SJSA1 (cell line): Measurements from ENCODE around the gene C16orf92. TPM values are rescaled to one million over a fixed set of nuclear protein-coding genes. Genes with fewer than 3 reads are reported as not detected.
A peak's percentile ranks its signal among the peaks of the same experiment; 100 is the strongest.
"Not testable (repeated sequence)": the region's sequence is repeated elsewhere in the genome, so short reads cannot be mapped to it uniquely, and the experiment has no call there.

Source experiments
- DNase-seq, 2 experiments: peaks; one replicate each; pipeline ENCODE4 v3.0.0-alpha.2; 2015 to 2020; ENCODE audit warnings: low spot score in 2 of 2, low read depth in 1 of 2
- H3K27ac ChIP-seq: fragments of 250-450 bp; sonication (Bioruptor Pico); 2 replicates; pipeline ENCODE4 v1.5.1; 2020; ENCODE audit warnings: mild to moderate bottlenecking, moderate library complexity
- H3K27me3 ChIP-seq: fragments of 250-450 bp; sonication (Bioruptor Pico); replicated peaks from 2 replicates; pipeline ENCODE4 v1.5.1; 2020; ENCODE audit warnings: mild to moderate bottlenecking, moderate library complexity
- H3K36me3 ChIP-seq: fragments of 250-450 bp; sonication (Bioruptor Pico); 2 replicates; pipeline ENCODE4 v1.5.1; 2020; ENCODE audit warnings: mild to moderate bottlenecking
- H3K4me1 ChIP-seq: fragments of 250-450 bp; sonication (Bioruptor Pico); replicated peaks from 2 replicates; pipeline ENCODE4 v1.6.1; 2021; ENCODE audit warnings: mild to moderate bottlenecking
- H3K4me3 ChIP-seq: fragments of 250-450 bp; sonication (Bioruptor Pico); 2 replicates; pipeline ENCODE4 v1.5.1; 2020; ENCODE audit warnings: mild to moderate bottlenecking
- H3K9me3 ChIP-seq: fragments of 250-450 bp; sonication (Bioruptor Pico); replicated peaks from 2 replicates; pipeline ENCODE4 v1.5.1; 2020; ENCODE audit warnings: mild to moderate bottlenecking
- total RNA-seq: library from RNA; depleted of rRNA; stranded (reverse); fragments of >200 nt; shearing (Covaris generic); gene quantifications from 2 replicates; pipeline ENCODE4 v1.2.3, GENCODE V29; 2014

The C16orf92 gene
- total RNA-seq, 1 experiment from 2014 or later, result not detected

GRCh38 chr16:30032083-30032819, 9.3 kb downstream of the C16orf92 start:
- Histone ChIP-seq H3K27me3 (peaks cover 28% of the 10 kb centered on the region), H3K9me3 (no peaks in the 10 kb centered on the region), H3K4me1 (no peaks in the 10 kb centered on the region), H3K36me3 (no peaks in the 10 kb centered on the region), H3K4me3 (no peak overlapping the region), H3K27ac (no peak overlapping the region)
- DNase-seq, result peak in 1 of 2 experiments; percentile 64

- Histone ChIP-seq H3K4me1 (no peaks in the 10 kb centered on the region), H3K36me3 (no peaks in the 10 kb centered on the region), H3K9me3 (no peaks in the 10 kb centered on the region), H3K27ac (no peak overlapping the region), H3K4me3 (no peak overlapping the region), H3K27me3 (peaks cover 26% of the 10 kb centered on the region)
- DNase-seq, result no peak
Observed at GRCh38 chr16:30033270-30033669, 10.3 kb downstream of the C16orf92 start.

- no peak overlapping the region for H3K4me3 ChIP-seq
- DNase-seq, result no peak
- no peak overlapping the region for H3K27ac ChIP-seq
- H3K36me3 ChIP-seq, result no peaks in the 10 kb centered on the region
- no peaks in the 10 kb centered on the region for H3K4me1 ChIP-seq
- H3K27me3 ChIP-seq, result no peaks in the 10 kb centered on the region
- H3K9me3 ChIP-seq, result no peaks in the 10 kb centered on the region
Observed at GRCh38 chr16:30040221-30040620, 17.2 kb downstream of the C16orf92 start.

- not testable (repeated sequence) for H3K4me3 ChIP-seq, H3K9me3 ChIP-seq, H3K27me3 ChIP-seq, H3K4me1 ChIP-seq, H3K27ac ChIP-seq, DNase-seq, H3K36me3 ChIP-seq
Observed at GRCh38 chr16:30040690-30041089, 17.7 kb downstream of the C16orf92 start.

GRCh38 chr16:30041841-30042240, 18.8 kb downstream of the C16orf92 start:
- no peak overlapping the region for H3K27ac ChIP-seq
- H3K27me3 ChIP-seq, result no peaks in the 10 kb centered on the region
- H3K4me3 ChIP-seq, result no peak overlapping the region
- no peaks in the 10 kb centered on the region for H3K4me1 ChIP-seq
- H3K36me3 ChIP-seq, result no peaks in the 10 kb centered on the region
- DNase-seq, result peak in 1 of 2 experiments; percentile 14
- H3K9me3 ChIP-seq, result no peaks in the 10 kb centered on the region

- Histone ChIP-seq H3K4me3 (no peak overlapping the region), H3K27me3 (no peaks in the 10 kb centered on the region), H3K9me3 (no peaks in the 10 kb centered on the region), H3K27ac (no peak overlapping the region), H3K36me3 (no peaks in the 10 kb centered on the region), H3K4me1 (0 out of 2 replicates have a peak, but pooled peaks cover 2% of the 10 kb centered on the region)
- DNase-seq, result no peak
Observed at GRCh38 chr16:30046178-30046577, 23.2 kb downstream of the C16orf92 start.

- DNase-seq, result no peak
Observed at GRCh38 chr16:30046588-30046987, 23.6 kb downstream of the C16orf92 start.

GRCh38 chr16:30049871-30050270, 26.9 kb downstream of the C16orf92 start:
- Histone ChIP-seq H3K9me3 (no peaks in the 10 kb centered on the region), H3K27ac (no peak overlapping the region), H3K4me3 (no peak overlapping the region), H3K4me1 (peaks cover 23% of the 10 kb centered on the region), H3K27me3 (no peaks in the 10 kb centered on the region), H3K36me3 (peaks cover 4% of the 10 kb centered on the region; the same call in 1 of the 2 replicates)
- no peak for DNase-seq

More at GRCh38 chr16:30046588-30046987, 23.6 kb downstream of the C16orf92 start:
- no peaks in the 10 kb centered on the region for H3K27me3 ChIP-seq
- peaks cover 4% of the 10 kb centered on the region for H3K4me1 ChIP-seq
- H3K36me3 ChIP-seq, result no peaks in the 10 kb centered on the region
- no peak overlapping the region for H3K4me3 ChIP-seq
- no peaks in the 10 kb centered on the region for H3K9me3 ChIP-seq
- H3K27ac ChIP-seq, result no peak overlapping the region

- Histone ChIP-seq H3K27me3 (no peaks in the 10 kb centered on the region), H3K4me1 (peaks cover 23% of the 10 kb centered on the region), H3K4me3 (no peak overlapping the region), H3K36me3 (peaks cover 16% of the 10 kb centered on the region), H3K9me3 (no peaks in the 10 kb centered on the region), H3K27ac (peak overlapping the region; percentile 87)
- peak; percentile 61 to 73 for DNase-seq
Observed at GRCh38 chr16:30051518-30051917, 28.5 kb downstream of the C16orf92 start.

GRCh38 chr16:30052671-30053372, 29.8 kb downstream of the C16orf92 start:
- H3K27me3 ChIP-seq, result no peaks in the 10 kb centered on the region
- H3K4me3 ChIP-seq, result peak overlapping the region; percentile 58
- DNase-seq, result peak; percentile 95 to 97
- no peaks in the 10 kb centered on the region for H3K9me3 ChIP-seq
- H3K36me3 ChIP-seq, result peaks cover 25% of the 10 kb centered on the region
- H3K27ac ChIP-seq, result peak overlapping the region; percentile 87
- peaks cover 23% of the 10 kb centered on the region for H3K4me1 ChIP-seq

- H3K4me3 ChIP-seq, result peak overlapping the region; percentile 58
- peaks cover 25% of the 10 kb centered on the region for H3K36me3 ChIP-seq
- no peaks in the 10 kb centered on the region for H3K9me3 ChIP-seq
- H3K27me3 ChIP-seq, result no peaks in the 10 kb centered on the region
- DNase-seq, result peak; percentile 67 to 72
- peak overlapping the region; percentile 87 for H3K27ac ChIP-seq
- H3K4me1 ChIP-seq, result peaks cover 23% of the 10 kb centered on the region
Observed at GRCh38 chr16:30053376-30054015, 30.5 kb downstream of the C16orf92 start.

GRCh38 chr16:30054451-30054850, 31.5 kb downstream of the C16orf92 start:
- Histone ChIP-seq H3K9me3 (no peaks in the 10 kb centered on the region), H3K27me3 (no peaks in the 10 kb centered on the region), H3K36me3 (peaks cover 30% of the 10 kb centered on the region), H3K4me3 (no peak overlapping the region), H3K4me1 (peaks cover 23% of the 10 kb centered on the region), H3K27ac (no peak overlapping the region)
- no peak for DNase-seq

- no peak overlapping the region for H3K27ac ChIP-seq
- DNase-seq, result no peak
- H3K4me1 ChIP-seq, result peaks cover 23% of the 10 kb centered on the region
- no peaks in the 10 kb centered on the region for H3K27me3 ChIP-seq
- H3K36me3 ChIP-seq, result peaks cover 36% of the 10 kb centered on the region
- no peak overlapping the region for H3K4me3 ChIP-seq
- no peaks in the 10 kb centered on the region for H3K9me3 ChIP-seq
Observed at GRCh38 chr16:30054959-30055553, 32.1 kb downstream of the C16orf92 start.
